Activated CD8-positive, alpha-beta T cell treated with anti-CD3 and anti-CD28 coated beads for 36 hours (primary cell): ENCODE data around the gene RNMT. TPM values are rescaled to one million over a fixed set of nuclear protein-coding genes. Genes with fewer than 3 reads are reported as not detected.

Experiments used
- ATAC-seq: fragments of 200-7000 bp; cut with Tn5 transposase; one replicate; pipeline ENCODE4 v1.10.0; 2021; ENCODE audit warnings: mild to moderate bottlenecking, moderate library complexity
- CTCF ChIA-PET: fragments of 350-600 bp; sonication (Branson Sonifier 250); formaldehyde crosslinking; loops from one replicate; lab custom pipeline; 2021; ENCODE audit warnings: antibody characterized with exemption; lab: Charles Lee
- POLR2A ChIA-PET: fragments of 350-600 bp; sonication (Branson Sonifier 250); formaldehyde crosslinking; loops from one replicate; lab custom pipeline; 2021; ENCODE audit warnings: antibody characterized with exemption; lab: Charles Lee
- DNase-seq: peaks from one replicate; pipeline ENCODE4 v3.0.0-alpha.2; 2020
- H3K27ac Mint-ChIP-seq: one replicate; pipeline ENCODE4 v1.8.0; 2021; ENCODE audit warnings: mild to moderate bottlenecking, mixed read lengths
- H3K27me3 Mint-ChIP-seq: one replicate; pipeline ENCODE4 v1.8.0; 2021; ENCODE audit warnings: mixed read lengths
- H3K36me3 Mint-ChIP-seq: one replicate; pipeline ENCODE4 v1.8.0; 2021; ENCODE audit warnings: low read depth, mixed read lengths
- H3K4me1 Mint-ChIP-seq: one replicate; pipeline ENCODE4 v1.8.0; 2021; ENCODE audit warnings: low read depth, mixed read lengths
- H3K4me3 Mint-ChIP-seq: one replicate; pipeline ENCODE4 v1.8.0; 2021; ENCODE audit warnings: mild to moderate bottlenecking, moderate library complexity, mixed read lengths
- H3K9me3 Mint-ChIP-seq: one replicate; pipeline ENCODE4 v1.8.0; 2021; ENCODE audit warnings: mixed read lengths
- intact Hi-C: fragments of 100-400 bp; cut with micrococcal nuclease; formaldehyde crosslinking; loops from one replicate; pipeline ENCODE4 v1.10.0; 2022
- total RNA-seq, 2 experiments: library from RNA; stranded (reverse); gene quantifications; one replicate each; pipeline ENCODE4 v1.2.3, GENCODE V29; 2021
- TF ChIP-seq, protein P1 (sequence below): fragments of 200-600 bp; IDR thresholded peaks from one replicate; pipeline ENCODE4 v1.8.0; 2022; ENCODE audit warnings: antibody characterized with exemption, mild to moderate bottlenecking

The RNMT gene
- total RNA-seq, 2 experiments from 2014 or later = 76.4 to 84.4 TPM

DNA sequence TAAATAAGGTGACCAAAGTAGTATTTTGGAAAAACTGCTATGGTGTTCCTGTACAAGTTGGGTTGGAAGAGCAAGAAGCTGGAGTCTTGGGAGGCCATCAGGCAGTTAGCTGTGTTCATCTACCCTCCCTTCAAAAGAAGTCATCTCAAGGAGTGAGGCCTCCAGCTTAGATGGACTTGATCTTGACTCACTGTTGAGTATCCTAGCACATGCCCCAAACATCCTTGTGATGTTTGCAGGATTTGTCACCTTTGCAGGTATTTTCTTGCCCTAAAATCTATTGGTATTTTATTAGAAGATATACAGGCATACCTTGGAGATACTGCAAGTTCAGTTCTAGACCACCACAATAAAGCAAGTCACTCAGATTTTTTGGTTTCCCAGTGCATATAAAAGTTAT, 30.2 kb downstream of the RNMT start:
- Mint-ChIP-seq H3K4me1 (no peaks in the 10 kb centered on the region), H3K27ac (no peak overlapping the region), H3K27me3 (no peaks in the 10 kb centered on the region), H3K4me3 (no peak overlapping the region), H3K36me3 (peaks cover 80% of the 10 kb centered on the region), H3K9me3 (no peaks in the 10 kb centered on the region)
- ChIA-PET CTCF (interaction anchor here (1.3 kb wide), 1 partner anchor 23 kb away, joined by 3 read pairs; no protein-coding TSS in a partner anchor), POLR2A (interaction anchor here (1.4 kb wide), 1 partner anchor 17 kb away, joined by 4 read pairs; no protein-coding TSS in a partner anchor)
- intact Hi-C loops = no loop called here
- no peak for ATAC-seq
- TF ChIP-seq, protein P1, sequence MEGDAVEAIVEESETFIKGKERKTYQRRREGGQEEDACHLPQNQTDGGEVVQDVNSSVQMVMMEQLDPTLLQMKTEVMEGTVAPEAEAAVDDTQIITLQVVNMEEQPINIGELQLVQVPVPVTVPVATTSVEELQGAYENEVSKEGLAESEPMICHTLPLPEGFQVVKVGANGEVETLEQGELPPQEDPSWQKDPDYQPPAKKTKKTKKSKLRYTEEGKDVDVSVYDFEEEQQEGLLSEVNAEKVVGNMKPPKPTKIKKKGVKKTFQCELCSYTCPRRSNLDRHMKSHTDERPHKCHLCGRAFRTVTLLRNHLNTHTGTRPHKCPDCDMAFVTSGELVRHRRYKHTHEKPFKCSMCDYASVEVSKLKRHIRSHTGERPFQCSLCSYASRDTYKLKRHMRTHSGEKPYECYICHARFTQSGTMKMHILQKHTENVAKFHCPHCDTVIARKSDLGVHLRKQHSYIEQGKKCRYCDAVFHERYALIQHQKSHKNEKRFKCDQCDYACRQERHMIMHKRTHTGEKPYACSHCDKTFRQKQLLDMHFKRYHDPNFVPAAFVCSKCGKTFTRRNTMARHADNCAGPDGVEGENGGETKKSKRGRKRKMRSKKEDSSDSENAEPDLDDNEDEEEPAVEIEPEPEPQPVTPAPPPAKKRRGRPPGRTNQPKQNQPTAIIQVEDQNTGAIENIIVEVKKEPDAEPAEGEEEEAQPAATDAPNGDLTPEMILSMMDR = no peak
- DNase-seq = no peak

DNA sequence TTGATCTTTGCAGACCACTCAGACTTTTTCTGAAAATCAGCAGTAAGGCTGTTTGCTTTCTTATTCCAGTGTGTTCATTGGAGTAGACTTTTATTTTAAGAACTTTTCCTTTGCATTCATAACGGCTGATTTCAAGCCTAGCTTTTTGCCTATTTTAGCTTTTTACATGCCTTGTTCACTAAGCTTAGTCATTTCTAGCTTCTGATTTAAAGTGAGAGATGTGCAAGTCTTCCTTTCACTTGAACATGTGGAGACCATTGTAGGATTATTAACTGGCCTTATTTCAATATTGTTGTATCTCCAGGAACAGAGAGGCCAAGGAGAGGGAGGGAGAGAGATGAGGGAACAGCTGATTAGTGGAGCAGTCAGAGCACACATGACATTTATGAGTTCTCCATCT, 32.1 kb downstream of the RNMT start:
- Mint-ChIP-seq H3K36me3 (peaks cover 86% of the 10 kb centered on the region), H3K4me3 (no peak overlapping the region), H3K27ac (no peak overlapping the region), H3K4me1 (no peaks in the 10 kb centered on the region), H3K27me3 (no peaks in the 10 kb centered on the region), H3K9me3 (peaks cover 10% of the 10 kb centered on the region)
- TF ChIP-seq, protein P1 = no peak
- POLR2A ChIA-PET = no interaction called here
- no peak for DNase-seq
- intact Hi-C loops = no loop called here
- no peak for ATAC-seq
- CTCF ChIA-PET = interaction anchor here (2.2 to 3.8 kb wide), 2 partner anchors 12 to 54 kb away, joined by 5 to 13 read pairs; no protein-coding TSS in a partner anchor

- POLR2A ChIA-PET = no interaction called here
- H3K9me3 Mint-ChIP-seq = peaks cover 19% of the 10 kb centered on the region
- H3K27me3 Mint-ChIP-seq = no peaks in the 10 kb centered on the region
- H3K36me3 Mint-ChIP-seq = peaks cover 88% of the 10 kb centered on the region
- H3K4me3 Mint-ChIP-seq = no peak overlapping the region
- DNase-seq (no peak), ATAC-seq (no peak)
- no peak overlapping the region for H3K27ac Mint-ChIP-seq
- H3K4me1 Mint-ChIP-seq = no peaks in the 10 kb centered on the region
- TF ChIP-seq, protein P1 = no peak
- CTCF ChIA-PET = interaction anchor here (2.2 to 3.8 kb wide), 2 partner anchors 14 to 52 kb away, joined by 5 to 13 read pairs; no protein-coding TSS in a partner anchor
- intact Hi-C loops = no loop called here
Observed at GRCh38 chr18:13760047-13760446, 33.6 kb downstream of the RNMT start.

- H3K4me3 Mint-ChIP-seq = no peak overlapping the region
- ChIA-PET CTCF (no interaction called here), POLR2A (interaction anchor here (0.6 to 0.9 kb wide), 3 partner anchors 14 to 37 kb away, joined by 3 to 4 read pairs (median 3); no protein-coding TSS in a partner anchor)
- no peaks in the 10 kb centered on the region for H3K4me1 Mint-ChIP-seq
- DNase-seq (no peak), ATAC-seq (no peak)
- TF ChIP-seq, protein P1 = no peak
- H3K27ac Mint-ChIP-seq = no peak overlapping the region
- intact Hi-C loops = no loop called here
- peaks cover 72% of the 10 kb centered on the region for H3K36me3 Mint-ChIP-seq
- H3K27me3 Mint-ChIP-seq = no peaks in the 10 kb centered on the region
- H3K9me3 Mint-ChIP-seq = peaks cover 35% of the 10 kb centered on the region
Observed at GRCh38 chr18:13762690-13763439, 36.4 kb downstream of the RNMT start.

GRCh38 chr18:13775058-13775457, 48.6 kb downstream of the RNMT start:
- intact Hi-C loops = no loop called here
- no peak for DNase-seq
- peaks cover 6% of the 10 kb centered on the region for H3K27me3 Mint-ChIP-seq
- no peak overlapping the region for H3K27ac Mint-ChIP-seq
- H3K9me3 Mint-ChIP-seq = peaks cover 15% of the 10 kb centered on the region
- CTCF ChIA-PET = no interaction called here
- TF ChIP-seq, protein P1 = no peak
- no peaks in the 10 kb centered on the region for H3K4me1 Mint-ChIP-seq
- no peak for ATAC-seq
- H3K4me3 Mint-ChIP-seq = no peak overlapping the region
- POLR2A ChIA-PET = no interaction called here
- no peaks in the 10 kb centered on the region for H3K36me3 Mint-ChIP-seq
